Natural killer cell (primary cell): ENCODE measurements around the gene EVI2A. TPM values are rescaled to one million over a fixed set of nuclear protein-coding genes. Genes with fewer than 3 reads are reported as not detected.

Source experiments
- ATAC-seq, 3 donors: fragments of 150-1000 bp in 2 of 3; fragments of 200-7000 bp in 1 of 3; cut with Tn5 transposase; 1 replicate in 1 of 3; 2 replicates in 2 of 3; pipeline ENCODE4 v1.10.0; 2021; ENCODE audit warnings: mild to moderate bottlenecking in 2 of 3, moderate library complexity in 2 of 3
- DNase-seq, 2 donors: peaks; one replicate each; pipeline versions ENCODE4 v3.0.0 to v3.0.0-alpha.2; 2013 to 2021; ENCODE audit warnings: mixed read lengths in 1 of 2
- H3K27ac ChIP-seq: one replicate; pipeline ENCODE4 v1.5.1; 2013; ENCODE audit warnings: mild to moderate bottlenecking, low read length
- H3K27me3 ChIP-seq: one replicate; pipeline ENCODE4 v1.6.1; 2013; ENCODE audit warnings: low read length; ENCODE audit not compliant: control insufficient read depth, insufficient read depth
- H3K36me3 ChIP-seq: one replicate; pipeline ENCODE4 v1.6.1; 2013; ENCODE audit warnings: low read length; ENCODE audit not compliant: control insufficient read depth, insufficient read depth
- H3K4me1 ChIP-seq: one replicate; pipeline ENCODE4 v1.6.1; 2013; ENCODE audit warnings: low read length; ENCODE audit not compliant: control insufficient read depth, insufficient read depth
- H3K4me3 ChIP-seq: one replicate; pipeline ENCODE4 v1.5.1; 2013; ENCODE audit warnings: low read length
- H3K9me3 ChIP-seq: one replicate; pipeline ENCODE4 v1.6.1; 2013; ENCODE audit warnings: low read length; ENCODE audit not compliant: control insufficient read depth, insufficient read depth
- H3K27ac Mint-ChIP-seq, 2 donors: one replicate each; pipeline ENCODE4 v1.8.0; 2022; ENCODE audit warnings: mild to moderate bottlenecking in 2 of 2, mixed read lengths in 2 of 2, moderate library complexity in 1 of 2
- H3K27me3 Mint-ChIP-seq, 2 donors: one replicate each; pipeline ENCODE4 v1.8.0; 2022; ENCODE audit warnings: low read depth in 2 of 2, mixed read lengths in 2 of 2
- H3K36me3 Mint-ChIP-seq: one replicate; pipeline ENCODE4 v1.8.0; 2022; ENCODE audit warnings: mixed read lengths
- H3K4me1 Mint-ChIP-seq, 2 donors: one replicate each; pipeline ENCODE4 v1.8.0; 2022; ENCODE audit warnings: mixed read lengths in 2 of 2
- H3K4me3 Mint-ChIP-seq: one replicate; pipeline ENCODE4 v1.8.0; 2022; ENCODE audit warnings: mild to moderate bottlenecking, moderate library complexity, mixed read lengths
- H3K9me3 Mint-ChIP-seq, 2 donors: one replicate each; pipeline ENCODE4 v1.8.0; 2022; ENCODE audit warnings: mixed read lengths in 2 of 2
- CTCF ChIP-seq: fragments of 200-600 bp; IDR thresholded peaks from one replicate; pipeline ENCODE4 v1.8.0; 2022; ENCODE audit warnings: antibody characterized with exemption
- WGBS: methylation state at CpG from one replicate; pipeline ENCODE4 v1.1.7; 2013; ENCODE audit warnings: missing lambda C conversion rate; ENCODE audit not compliant: insufficient coverage; 5-methylcytosine and 5-hydroxymethylcytosine counted together
- intact Hi-C: fragments of 100-400 bp; cut with micrococcal nuclease; formaldehyde crosslinking; loops from one replicate; pipeline ENCODE4 v1.14.2; 2022
- total RNA-seq, 4 donors: library from RNA; stranded (reverse); fragments of 120-200 nt in 1 of 4; gene quantifications; one replicate each; pipeline versions ENCODE4 v1.2.3 to v1.2.4, GENCODE V29; 2013 to 2022

Gene EVI2A
- total RNA-seq, 3 donors from 2014 or later (not counting 1 experiment from before 2014, with no cell fraction given), result 20.9 to 33.0 (median 32.4) TPM

GRCh38 chr17:31286587-31286986 is 34.8 kb downstream of the EVI2A start:
- no peaks in the 10 kb centered on the region for H3K27me3 Mint-ChIP-seq
- no peak overlapping the region for H3K27ac Mint-ChIP-seq
- no peak for ATAC-seq
- WGBS, result 100% methylated on average over 1 of the region's 1 CpG
- intact Hi-C loops, result no loop called here
- no peaks in the 10 kb centered on the region for H3K9me3 Mint-ChIP-seq
- no peaks in the 10 kb centered on the region for H3K36me3 Mint-ChIP-seq
- Histone ChIP-seq H3K4me1 (no peaks in the 10 kb centered on the region), H3K27ac (no peak overlapping the region), H3K27me3 (no peaks in the 10 kb centered on the region), H3K9me3 (no peaks in the 10 kb centered on the region), H3K36me3 (no peaks in the 10 kb centered on the region), H3K4me3 (no peak overlapping the region)
- no peak for TF ChIP-seq CTCF
- peaks cover 0 to 5% of the 10 kb centered on the region in 2 donors for H3K4me1 Mint-ChIP-seq
- H3K4me3 Mint-ChIP-seq, result no peak overlapping the region
- DNase-seq, result no peak

GRCh38 chr17:31283841-31284240 is 37.6 kb downstream of the EVI2A start:
- Histone ChIP-seq H3K27me3 (no peaks in the 10 kb centered on the region), H3K36me3 (no peaks in the 10 kb centered on the region), H3K4me3 (no peak overlapping the region), H3K27ac (no peak overlapping the region), H3K4me1 (no peaks in the 10 kb centered on the region), H3K9me3 (no peaks in the 10 kb centered on the region)
- ATAC-seq (no peak), DNase-seq (no peak)
- Mint-ChIP-seq H3K27ac (no peak overlapping the region), H3K27me3 (no peaks in the 10 kb centered on the region), H3K36me3 (no peaks in the 10 kb centered on the region), H3K4me3 (no peak overlapping the region), H3K4me1 (no peaks in the 10 kb centered on the region), H3K9me3 (no peaks in the 10 kb centered on the region)
- intact Hi-C loops, result no loop called here
- TF ChIP-seq CTCF, result no peak

DNA sequence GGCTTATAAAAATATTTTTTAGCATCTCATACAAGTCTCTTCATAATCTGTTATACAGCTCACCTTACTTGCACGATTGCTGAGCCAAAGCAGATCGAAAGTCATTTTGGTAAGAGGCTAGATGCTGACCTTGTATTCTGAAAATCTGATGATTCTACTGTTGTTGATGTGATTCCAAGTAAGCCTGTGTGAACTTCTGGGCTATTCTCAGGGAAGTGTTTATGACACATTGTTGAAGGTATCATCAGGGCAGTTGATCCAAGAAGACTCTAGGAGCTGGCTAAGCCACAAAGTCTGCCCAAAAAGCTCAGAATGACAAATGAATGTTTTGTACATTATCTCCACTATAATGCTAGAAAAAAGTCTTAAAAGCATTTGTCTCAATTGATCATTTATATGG is 40.4 kb downstream of the EVI2A start:
- intact Hi-C loops, result no loop called here
- TF ChIP-seq CTCF, result no peak
- DNase-seq (no peak), ATAC-seq (no peak)
- Mint-ChIP-seq H3K9me3 (no peaks in the 10 kb centered on the region), H3K4me1 (no peaks in the 10 kb centered on the region), H3K4me3 (no peak overlapping the region), H3K36me3 (no peaks in the 10 kb centered on the region), H3K27me3 (no peaks in the 10 kb centered on the region), H3K27ac (no peak overlapping the region)
- H3K4me3 ChIP-seq, result no peak overlapping the region
- no peaks in the 10 kb centered on the region for H3K36me3 ChIP-seq
- H3K9me3 ChIP-seq, result no peaks in the 10 kb centered on the region
- H3K27ac ChIP-seq, result no peak overlapping the region
- no peaks in the 10 kb centered on the region for H3K27me3 ChIP-seq
- WGBS, result 100% methylated on average over 2 of the region's 2 CpGs
- no peaks in the 10 kb centered on the region for H3K4me1 ChIP-seq

DNA sequence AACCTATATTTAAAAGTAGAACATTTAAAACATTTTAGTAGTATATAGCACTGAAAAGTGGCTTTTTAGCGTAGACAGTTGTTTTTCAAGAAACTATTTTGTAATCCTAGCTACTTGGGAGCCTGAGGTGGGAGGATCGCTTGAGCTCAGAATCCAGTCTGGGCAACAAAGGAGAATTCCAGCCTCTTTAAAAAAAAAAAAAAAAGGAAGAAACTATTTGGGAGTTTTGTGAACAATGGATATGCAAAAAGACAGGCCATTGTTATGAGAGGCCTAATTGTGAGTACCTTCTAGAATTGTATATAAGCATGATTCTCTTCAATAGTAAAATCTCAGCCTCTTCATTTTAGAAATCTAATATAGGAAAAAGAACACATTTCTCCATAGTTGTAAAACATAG is 42.0 kb downstream of the EVI2A start:
- Mint-ChIP-seq H3K4me3 (no peak overlapping the region), H3K4me1 (peaks cover 0 to 5% of the 10 kb centered on the region in 2 donors), H3K9me3 (no peaks in the 10 kb centered on the region), H3K27ac (no peak overlapping the region), H3K27me3 (no peaks in the 10 kb centered on the region), H3K36me3 (no peaks in the 10 kb centered on the region)
- ATAC-seq, result no peak
- H3K36me3 ChIP-seq, result peaks cover 2% of the 10 kb centered on the region
- no peak overlapping the region for H3K27ac ChIP-seq
- H3K4me1 ChIP-seq, result no peaks in the 10 kb centered on the region
- H3K9me3 ChIP-seq, result no peaks in the 10 kb centered on the region
- TF ChIP-seq CTCF, result no peak
- DNase-seq, result no peak
- no peaks in the 10 kb centered on the region for H3K27me3 ChIP-seq
- no peak overlapping the region for H3K4me3 ChIP-seq
- WGBS, result 95% methylated on average over 2 of the region's 2 CpGs
- intact Hi-C loops, result no loop called here
